SK-N-SH treated with all-trans-retinoic acid at 6 μM for 48 hours (cell line): ENCODE results near the gene ZEB1.
"Not testable (repeated sequence)": the region's sequence is repeated elsewhere in the genome, so short reads cannot be mapped to it uniquely, and the experiment has no call there.

Experiments
- ATAC-seq: fragments of 200-7000 bp; cut with Tn5 transposase; 3 replicates; pipeline ENCODE4 v1.9.1; 2020; ENCODE audit warnings: mild to moderate bottlenecking, moderate library complexity
- ARNTL ChIP-seq: fragments of 450-650 bp; formaldehyde crosslinking; IDR thresholded peaks from 2 replicates; pipeline ENCODE4 v1.5.0; 2020; ENCODE audit warnings: low read depth, mild to moderate bottlenecking, moderate library complexity, borderline replicate concordance
- BACH2 ChIP-seq: fragments of 250-450 bp; sonication (Bioruptor Pico); IDR thresholded peaks from 2 replicates; pipeline ENCODE4 v1.9.0; 2021; ENCODE audit warnings: mild to moderate bottlenecking, borderline replicate concordance
- CSDC2 ChIP-seq: fragments of 250-450 bp; sonication (Bioruptor Pico); IDR thresholded peaks from 2 replicates; pipeline ENCODE4 v1.5.0; 2020; ENCODE audit warnings: mild to moderate bottlenecking, moderate library complexity
- CSRNP3 ChIP-seq: fragments of 250-450 bp; sonication (Bioruptor Pico); IDR thresholded peaks from 2 replicates; pipeline ENCODE4 v1.5.1; 2021; ENCODE audit warnings: mild to moderate bottlenecking, moderate library complexity
- GLIS3 ChIP-seq: fragments of 250-450 bp; sonication (Bioruptor Pico); IDR thresholded peaks from 2 replicates; pipeline ENCODE4 v1.5.0; 2020; ENCODE audit warnings: mild to moderate bottlenecking, moderate library complexity
- ISL1 ChIP-seq: fragments of 250-450 bp; sonication (Bioruptor Pico); IDR thresholded peaks from 2 replicates; pipeline ENCODE4 v2.1.2; 2022; ENCODE audit warnings: mild to moderate bottlenecking, moderate library complexity
- OSR1 ChIP-seq: fragments of 250-450 bp; sonication (Bioruptor Pico); IDR thresholded peaks from 2 replicates; pipeline ENCODE4 v1.8.0; 2022; ENCODE audit warnings: moderate library complexity, mild to moderate bottlenecking, inconsistent platforms
- PATZ1 ChIP-seq: fragments of 250-450 bp; sonication (Bioruptor Pico); IDR thresholded peaks from 2 replicates; pipeline ENCODE4 v1.8.0; 2020; ENCODE audit warnings: mild to moderate bottlenecking, moderate library complexity, borderline replicate concordance
- POU6F1 ChIP-seq: fragments of 250-450 bp; sonication (Bioruptor Pico); IDR thresholded peaks from 2 replicates; pipeline ENCODE4 v1.8.0; 2021; ENCODE audit warnings: low read depth, mild to moderate bottlenecking, moderate library complexity, borderline replicate concordance
- PPARA ChIP-seq: fragments of 250-450 bp; sonication (Bioruptor Pico); IDR thresholded peaks from 2 replicates; pipeline ENCODE4 v1.5.0; 2020; ENCODE audit warnings: mild to moderate bottlenecking, borderline replicate concordance
- RARB ChIP-seq: fragments of 250-450 bp; sonication (Bioruptor Pico); IDR thresholded peaks from 2 replicates; pipeline ENCODE4 v1.8.0; 2021; ENCODE audit warnings: mild to moderate bottlenecking, moderate library complexity
- SNAI2 ChIP-seq: fragments of 250-450 bp; sonication (Bioruptor Pico); IDR thresholded peaks from 2 replicates; pipeline ENCODE4 v1.5.0; 2020; ENCODE audit warnings: mild to moderate bottlenecking, moderate library complexity
- TCF4 ChIP-seq: fragments of 250-450 bp; sonication (Bioruptor Pico); IDR thresholded peaks from 2 replicates; pipeline ENCODE4 v1.8.0; 2021; ENCODE audit warnings: mild to moderate bottlenecking, moderate library complexity, borderline replicate concordance
- TOX ChIP-seq: fragments of 250-450 bp; sonication (Bioruptor Pico); IDR thresholded peaks from 2 replicates; pipeline ENCODE4 v1.8.0; 2021; ENCODE audit warnings: mild to moderate bottlenecking, moderate library complexity, borderline replicate concordance
- TSHZ2 ChIP-seq: fragments of 250-450 bp; sonication (Bioruptor Pico); IDR thresholded peaks from 2 replicates; pipeline ENCODE4 v1.5.0; 2020; ENCODE audit warnings: mild to moderate bottlenecking, moderate library complexity
- ZC3H10 ChIP-seq: fragments of 250-450 bp; sonication (Bioruptor Pico); IDR thresholded peaks from 2 replicates; pipeline ENCODE4 v1.5.1; 2021; ENCODE audit warnings: mild to moderate bottlenecking, moderate library complexity
- ZFP3 ChIP-seq: fragments of 250-450 bp; sonication (Bioruptor Pico); IDR thresholded peaks from 2 replicates; pipeline ENCODE4 v1.5.0; 2020; ENCODE audit warnings: mild to moderate bottlenecking, moderate library complexity
- ZFP30 ChIP-seq: fragments of 450-650 bp; formaldehyde crosslinking; IDR thresholded peaks from 2 replicates; pipeline ENCODE4 v1.5.0; 2022; ENCODE audit warnings: mild to moderate bottlenecking, moderate library complexity
- ZNF70 ChIP-seq: fragments of 450-650 bp; formaldehyde crosslinking; IDR thresholded peaks from 2 replicates; pipeline ENCODE4 v1.5.0; 2020; ENCODE audit warnings: mild to moderate bottlenecking, moderate library complexity
- ZNF8 ChIP-seq: fragments of 450-650 bp; formaldehyde crosslinking; IDR thresholded peaks from 2 replicates; pipeline ENCODE4 v1.5.0; 2020; ENCODE audit warnings: mild to moderate bottlenecking, moderate library complexity

ZEB1 gene

GRCh38 chr10:31401287-31401686 is 82.3 kb downstream of the ZEB1 start (continued):
- TF ChIP-seq TSHZ2: no peak

GRCh38 chr10:31404640-31405039 is 85.6 kb downstream of the ZEB1 start:
- no peak for TF ChIP-seq CSDC2 (CRISPR knock-in tag)
- no peak for TF ChIP-seq ZFP30 (CRISPR knock-in tag)
- no peak for TF ChIP-seq SNAI2
- TF ChIP-seq TOX (CRISPR knock-in tag): no peak
- TF ChIP-seq ZNF8 (CRISPR knock-in tag): no peak
- TF ChIP-seq ZNF70 (CRISPR knock-in tag): no peak
- TF ChIP-seq ZC3H10 (CRISPR knock-in tag): no peak
- no peak for TF ChIP-seq POU6F1
- no peak for TF ChIP-seq BACH2 (CRISPR knock-in tag)
- TF ChIP-seq ZFP3: no peak
- TF ChIP-seq OSR1 (CRISPR knock-in tag): no peak
- no peak for TF ChIP-seq PPARA (CRISPR knock-in tag)
- TF ChIP-seq ARNTL: no peak
- TF ChIP-seq TCF4 (CRISPR knock-in tag): no peak
- TF ChIP-seq GLIS3 (CRISPR knock-in tag): no peak
- no peak for TF ChIP-seq TSHZ2
- 0 out of 3 replicates have a peak, but pooled peaks have one; percentile 34 for ATAC-seq

GRCh38 chr10:31405829-31406228 is 86.8 kb downstream of the ZEB1 start:
- not testable (repeated sequence) for ATAC-seq

GRCh38 chr10:31412397-31412796 is 93.4 kb downstream of the ZEB1 start:
- not testable (repeated sequence) for ATAC-seq

- ATAC-seq: peak; percentile 91
- TF ChIP-seq ZNF70 (CRISPR knock-in tag): no peak
- TF ChIP-seq PATZ1 (CRISPR knock-in tag): no peak
- TF ChIP-seq ISL1: no peak
- TF ChIP-seq SNAI2: no peak
- no peak for TF ChIP-seq ARNTL
- TF ChIP-seq ZFP30 (CRISPR knock-in tag): no peak
- no peak for TF ChIP-seq ZNF8 (CRISPR knock-in tag)
- TF ChIP-seq CSRNP3: no peak
- TF ChIP-seq CSDC2 (CRISPR knock-in tag): no peak
- no peak for TF ChIP-seq BACH2 (CRISPR knock-in tag)
- no peak for TF ChIP-seq TOX (CRISPR knock-in tag)
- no peak for TF ChIP-seq TCF4 (CRISPR knock-in tag)
- no peak for TF ChIP-seq RARB (CRISPR knock-in tag)
- no peak for TF ChIP-seq TSHZ2
- TF ChIP-seq PPARA (CRISPR knock-in tag): no peak
- no peak for TF ChIP-seq GLIS3 (CRISPR knock-in tag)
- TF ChIP-seq ZFP3: no peak
Measured at GRCh38 chr10:31413325-31413724, 94.3 kb downstream of the ZEB1 start.
